ENCODE data around the gene PRMT3.

DNA sequence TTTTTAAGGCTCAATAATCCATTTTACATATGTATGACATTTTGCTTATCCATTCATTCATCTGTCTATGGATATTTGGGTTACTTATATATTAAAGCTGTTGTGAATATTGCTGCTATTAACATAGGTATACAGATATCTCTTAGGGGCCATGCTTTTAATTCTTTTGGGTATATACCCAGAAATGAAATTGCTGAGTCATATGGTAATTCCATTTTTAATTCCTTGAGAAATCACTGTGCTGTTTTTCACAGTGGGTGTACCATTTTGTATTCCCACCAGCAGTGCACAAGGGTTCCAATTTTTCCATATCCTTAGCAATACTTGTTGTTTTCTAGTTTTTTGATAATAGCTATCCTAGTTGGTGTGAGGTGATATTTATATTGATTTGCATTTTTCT lies 19.0 kb downstream of the PRMT3 start:
- TF ChIP-seq, protein P1, sequence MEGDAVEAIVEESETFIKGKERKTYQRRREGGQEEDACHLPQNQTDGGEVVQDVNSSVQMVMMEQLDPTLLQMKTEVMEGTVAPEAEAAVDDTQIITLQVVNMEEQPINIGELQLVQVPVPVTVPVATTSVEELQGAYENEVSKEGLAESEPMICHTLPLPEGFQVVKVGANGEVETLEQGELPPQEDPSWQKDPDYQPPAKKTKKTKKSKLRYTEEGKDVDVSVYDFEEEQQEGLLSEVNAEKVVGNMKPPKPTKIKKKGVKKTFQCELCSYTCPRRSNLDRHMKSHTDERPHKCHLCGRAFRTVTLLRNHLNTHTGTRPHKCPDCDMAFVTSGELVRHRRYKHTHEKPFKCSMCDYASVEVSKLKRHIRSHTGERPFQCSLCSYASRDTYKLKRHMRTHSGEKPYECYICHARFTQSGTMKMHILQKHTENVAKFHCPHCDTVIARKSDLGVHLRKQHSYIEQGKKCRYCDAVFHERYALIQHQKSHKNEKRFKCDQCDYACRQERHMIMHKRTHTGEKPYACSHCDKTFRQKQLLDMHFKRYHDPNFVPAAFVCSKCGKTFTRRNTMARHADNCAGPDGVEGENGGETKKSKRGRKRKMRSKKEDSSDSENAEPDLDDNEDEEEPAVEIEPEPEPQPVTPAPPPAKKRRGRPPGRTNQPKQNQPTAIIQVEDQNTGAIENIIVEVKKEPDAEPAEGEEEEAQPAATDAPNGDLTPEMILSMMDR (conservative IDR thresholded peaks at IDR 0.05; ENCODE audit: low read depth, low read length), result no peak
- no peak for TF ChIP-seq CHD1 (IDR thresholded peaks at IDR 0.05; ENCODE audit: low read depth, low read length)
- no peak for TF ChIP-seq SMC3 (IDR thresholded peaks at IDR 0.05; ENCODE audit: low read depth, low read length)
- no peak for TF ChIP-seq POLR2A (IDR thresholded peaks at IDR 0.05; ENCODE audit: low read depth, low read length)
- TF ChIP-seq MAZ (IDR thresholded peaks at IDR 0.05; ENCODE audit: borderline replicate concordance, low read depth, low read length), result no peak
- TF ChIP-seq RAD21 (IDR thresholded peaks at IDR 0.05; ENCODE audit: low read length), result no peak
- TF ChIP-seq CEBPB (IDR thresholded peaks at IDR 0.05; ENCODE audit: low read depth, low read length), result no peak
- no peak for TF ChIP-seq FOS (IDR thresholded peaks at IDR 0.05; ENCODE audit: low read depth, low read length)
- TF ChIP-seq, protein P2, sequence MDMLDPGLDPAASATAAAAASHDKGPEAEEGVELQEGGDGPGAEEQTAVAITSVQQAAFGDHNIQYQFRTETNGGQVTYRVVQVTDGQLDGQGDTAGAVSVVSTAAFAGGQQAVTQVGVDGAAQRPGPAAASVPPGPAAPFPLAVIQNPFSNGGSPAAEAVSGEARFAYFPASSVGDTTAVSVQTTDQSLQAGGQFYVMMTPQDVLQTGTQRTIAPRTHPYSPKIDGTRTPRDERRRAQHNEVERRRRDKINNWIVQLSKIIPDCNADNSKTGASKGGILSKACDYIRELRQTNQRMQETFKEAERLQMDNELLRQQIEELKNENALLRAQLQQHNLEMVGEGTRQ (IDR thresholded peaks at IDR 0.05; ENCODE audit: low read depth, low read length), result no peak
- no peak for TF ChIP-seq RFX5 (IDR thresholded peaks at IDR 0.05; ENCODE audit: low read depth, low read length)
- TF ChIP-seq, protein P3, sequence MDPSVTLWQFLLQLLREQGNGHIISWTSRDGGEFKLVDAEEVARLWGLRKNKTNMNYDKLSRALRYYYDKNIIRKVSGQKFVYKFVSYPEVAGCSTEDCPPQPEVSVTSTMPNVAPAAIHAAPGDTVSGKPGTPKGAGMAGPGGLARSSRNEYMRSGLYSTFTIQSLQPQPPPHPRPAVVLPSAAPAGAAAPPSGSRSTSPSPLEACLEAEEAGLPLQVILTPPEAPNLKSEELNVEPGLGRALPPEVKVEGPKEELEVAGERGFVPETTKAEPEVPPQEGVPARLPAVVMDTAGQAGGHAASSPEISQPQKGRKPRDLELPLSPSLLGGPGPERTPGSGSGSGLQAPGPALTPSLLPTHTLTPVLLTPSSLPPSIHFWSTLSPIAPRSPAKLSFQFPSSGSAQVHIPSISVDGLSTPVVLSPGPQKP (IDR thresholded peaks at IDR 0.05; ENCODE audit: borderline replicate concordance, low read depth, low read length), result no peak
